B cell (primary cell): Measurements from ENCODE around the gene ESR1. TPM values are rescaled to one million over a fixed set of nuclear protein-coding genes. Genes with fewer than 3 reads are reported as not detected.

Experiments used
- ATAC-seq: fragments of 200-7000 bp; cut with Tn5 transposase; one replicate; pipeline ENCODE4 v1.10.0; 2021; ENCODE audit warnings: low read depth, mild to moderate bottlenecking, moderate number of reproducible peaks, moderate library complexity
- CTCF ChIA-PET: fragments of 350-600 bp; sonication (Branson Sonifier 250); formaldehyde crosslinking; loops from one replicate; lab custom pipeline; 2021; ENCODE audit warnings: antibody characterized with exemption, inconsistent platforms; lab: Charles Lee
- POLR2A ChIA-PET: fragments of 350-600 bp; sonication (Branson Sonifier 250); formaldehyde crosslinking; loops from one replicate; lab custom pipeline; 2021; ENCODE audit warnings: antibody characterized with exemption; lab: Charles Lee
- DNase-seq: peaks from one replicate; pipeline ENCODE4 v3.0.0; 2013
- H2AFZ ChIP-seq: 2 replicates; pipeline ENCODE4 v1.6.1; 2012; ENCODE audit warnings: mild to moderate bottlenecking, low read depth, low read length; ENCODE audit not compliant: insufficient read depth, poor library complexity, severe bottlenecking
- H3K27ac ChIP-seq, 2 donors: 1 replicate in 1 of 2; 2 replicates in 1 of 2; pipeline ENCODE4 v1.5.1; 2012 to 2013; ENCODE audit warnings: low read length in 2 of 2, mild to moderate bottlenecking in 2 of 2, moderate library complexity in 1 of 2
- H3K27me3 ChIP-seq, 4 experiments: fragments of 200-600 bp in 1 of 4; sonication (generic) in 1 of 4; replicated peaks in 1 of 4; 1 replicate in 2 of 4; 2 replicates in 2 of 4; pipeline versions ENCODE4 v1.6.1 to v1.7.0; 2013 to 2016; ENCODE audit warnings: low read length in 3 of 4, mild to moderate bottlenecking in 2 of 4, mixed read lengths in 1 of 4, moderate library complexity in 1 of 4; ENCODE audit not compliant: insufficient read depth in 4 of 4, control insufficient read depth in 3 of 4; ENCODE audit errors: control extremely low read depth in 1 of 4
- H3K36me3 ChIP-seq, 2 experiments: replicated peaks in 1 of 2; 1 replicate in 1 of 2; 2 replicates in 1 of 2; pipeline versions ENCODE4 v1.6.1 to v1.7.1; 2013; ENCODE audit warnings: low read length in 1 of 2; ENCODE audit not compliant: insufficient read depth in 2 of 2, control insufficient read depth in 1 of 2; ENCODE audit errors: control extremely low read depth in 1 of 2, extremely low read depth in 1 of 2
- H3K4me1 ChIP-seq, 2 donors: fragments of 200-600 bp in 1 of 2; sonication (generic) in 1 of 2; 1 replicate in 1 of 2; 2 replicates in 1 of 2; pipeline versions ENCODE4 v1.5.1 to v1.6.1; 2013 to 2017; ENCODE audit warnings: low read length in 2 of 2; ENCODE audit not compliant: control insufficient read depth in 2 of 2, insufficient read depth in 2 of 2
- H3K4me2 ChIP-seq: replicated peaks from 2 replicates; pipeline ENCODE3; 2012; ENCODE audit warnings: mild to moderate bottlenecking, low read depth, low read length; ENCODE audit not compliant: poor library complexity, severe bottlenecking
- H3K4me3 ChIP-seq, 5 experiments: fragments of 200-600 bp in 1 of 5; sonication (generic) in 1 of 5; 1 replicate in 3 of 5; 2 replicates in 2 of 5; pipeline versions ENCODE4 v1.5.1 to v1.7.0; 2011 to 2016; ENCODE audit warnings: low read length in 4 of 5, mild to moderate bottlenecking in 4 of 5, low read depth in 2 of 5, control low read depth in 1 of 5, moderate library complexity in 1 of 5; ENCODE audit not compliant: insufficient read depth in 1 of 5; ENCODE audit errors: control extremely low read depth in 1 of 5, extremely low read depth in 1 of 5
- H3K79me2 ChIP-seq: fragments of 200-600 bp; sonication (generic); one replicate; pipeline ENCODE4 v1.6.0; 2016; ENCODE audit warnings: low read length; ENCODE audit not compliant: control insufficient read depth, insufficient read depth
- H3K9ac ChIP-seq: fragments of 200-600 bp; sonication (generic); 2 replicates; pipeline ENCODE4 v1.6.1; 2017; ENCODE audit warnings: mild to moderate bottlenecking, low read length, moderate library complexity
- H3K9me3 ChIP-seq, 3 donors: one replicate each; pipeline versions ENCODE4 v1.6.1 to v1.7.1; 2013; ENCODE audit warnings: low read length in 2 of 3; ENCODE audit not compliant: control insufficient read depth in 2 of 3, insufficient read depth in 1 of 3; ENCODE audit errors: control extremely low read depth in 1 of 3
- H4K20me1 ChIP-seq: 2 replicates; pipeline ENCODE4 v1.6.0; 2012; ENCODE audit warnings: mild to moderate bottlenecking, low read length; ENCODE audit not compliant: insufficient read depth, control insufficient read depth, poor library complexity, severe bottlenecking
- H3K27ac Mint-ChIP-seq: one replicate; pipeline ENCODE4 v1.8.0; 2021; ENCODE audit warnings: mixed read lengths
- H3K27me3 Mint-ChIP-seq: one replicate; pipeline ENCODE4 v1.8.0; 2021; ENCODE audit warnings: mixed read lengths
- H3K4me1 Mint-ChIP-seq: one replicate; pipeline ENCODE4 v1.8.0; 2021; ENCODE audit warnings: mixed read lengths
- H3K4me3 Mint-ChIP-seq: one replicate; pipeline ENCODE4 v1.8.0; 2021; ENCODE audit warnings: mixed read lengths
- H3K9me3 Mint-ChIP-seq: one replicate; pipeline ENCODE4 v1.8.0; 2022; ENCODE audit warnings: mixed read lengths; ENCODE audit not compliant: insufficient read depth
- CTCF ChIP-seq: fragments of 200-600 bp; IDR thresholded peaks from one replicate; pipeline ENCODE4 v1.8.0; 2022; ENCODE audit warnings: antibody characterized with exemption, mild to moderate bottlenecking
- EZH2 ChIP-seq: IDR thresholded peaks from 2 replicates; pipeline ENCODE4 v1.6.1; 2012; ENCODE audit warnings: borderline replicate concordance, low read depth, mild to moderate bottlenecking, moderate library complexity, low read length; ENCODE audit not compliant: insufficient read depth, poor library complexity, severe bottlenecking
- WGBS: methylation state at CpG from one replicate; pipeline ENCODE4 v1.1.5; 2013; ENCODE audit warnings: missing lambda C conversion rate; ENCODE audit not compliant: insufficient coverage; 5-methylcytosine and 5-hydroxymethylcytosine counted together
- intact Hi-C: fragments of 100-400 bp; cut with micrococcal nuclease; formaldehyde crosslinking; loops from one replicate; pipeline ENCODE4 v1.10.0; 2022
- polyA plus RNA-seq: library from polyadenylated mRNA; depleted of rRNA; stranded (reverse); fragments of >200 nt; gene quantifications from 2 replicates; pipeline ENCODE4 v1.2.3, GENCODE V29; 2012
- total RNA-seq, 2 donors: library from RNA; stranded (reverse); fragments of 120-200 nt in 1 of 2; gene quantifications; 1 replicate in 1 of 2; 2 replicates in 1 of 2; pipeline versions ENCODE4 v1.2.3 to v1.2.4, GENCODE V29; 2013 to 2022

Gene ESR1
- total and polyA plus RNA-seq, 2 donors (not counting 1 experiment from before 2014, with no cell fraction given): 0.46 to 5.9 TPM

GRCh38 chr6:151876122-151876521 lies 68.6 kb downstream of the ESR1 start:
- no peaks in the 10 kb centered on the region for H3K4me1 ChIP-seq
- no peak for TF ChIP-seq EZH2
- TF ChIP-seq CTCF: no peak
- no peaks in the 10 kb centered on the region for H4K20me1 ChIP-seq
- H3K27ac ChIP-seq: no peak overlapping the region
- Mint-ChIP-seq H3K27ac (no peak overlapping the region), H3K27me3 (no peaks in the 10 kb centered on the region), H3K4me1 (no peaks in the 10 kb centered on the region), H3K9me3 (no peaks in the 10 kb centered on the region), H3K4me3 (no peak overlapping the region)
- H3K9ac ChIP-seq: no peak overlapping the region
- POLR2A ChIA-PET: no interaction called here
- no peaks in the 10 kb centered on the region for H3K79me2 ChIP-seq
- H3K4me3 ChIP-seq: no peak overlapping the region
- ATAC-seq (no peak), DNase-seq (no peak)
- H3K27me3 ChIP-seq: no peaks in the 10 kb centered on the region
- no peaks in the 10 kb centered on the region for H3K9me3 ChIP-seq
- 96% methylated on average over 5 of the region's 6 CpGs for WGBS
- CTCF ChIA-PET: interaction anchor here (0.6 kb wide), 1 partner anchor 50 kb away, joined by 3 read pairs; no protein-coding TSS in a partner anchor
- no peak overlapping the region for H3K4me2 ChIP-seq
- intact Hi-C loops: no loop called here
- no peaks in the 10 kb centered on the region for H3K36me3 ChIP-seq
- H2AFZ ChIP-seq: no peak overlapping the region

GRCh38 chr6:151877458-151877857 lies 70.0 kb downstream of the ESR1 start:
- no peaks in the 10 kb centered on the region for H3K36me3 ChIP-seq
- no peak for TF ChIP-seq EZH2
- TF ChIP-seq CTCF: no peak
- no peaks in the 10 kb centered on the region for H3K4me1 Mint-ChIP-seq
- ChIA-PET CTCF (no interaction called here), POLR2A (no interaction called here)
- no peaks in the 10 kb centered on the region for H3K9me3 Mint-ChIP-seq
- no peaks in the 10 kb centered on the region for H3K27me3 ChIP-seq
- H3K9me3 ChIP-seq: no peaks in the 10 kb centered on the region
- no peak overlapping the region for H3K4me3 ChIP-seq
- H3K27ac ChIP-seq: no peak overlapping the region
- no peak overlapping the region for H2AFZ ChIP-seq
- no peak overlapping the region for H3K4me3 Mint-ChIP-seq
- ATAC-seq: no peak
- H3K27ac Mint-ChIP-seq: no peak overlapping the region
- H3K79me2 ChIP-seq: no peaks in the 10 kb centered on the region
- H3K9ac ChIP-seq: no peak overlapping the region
- no peak overlapping the region for H3K4me2 ChIP-seq
- H4K20me1 ChIP-seq: no peaks in the 10 kb centered on the region
- H3K27me3 Mint-ChIP-seq: no peaks in the 10 kb centered on the region
- H3K4me1 ChIP-seq: no peaks in the 10 kb centered on the region
- intact Hi-C loops: no loop called here
- no peak for DNase-seq
- WGBS: 100% methylated on average over 1 of the region's 3 CpGs
